GM12873 (cell line): ENCODE data around the gene WDR43.

Experiments
- TF ChIP-seq, protein P1 (sequence below): IDR thresholded peaks from 2 replicates; pipeline ENCODE4 v1.5.1; 2012; ENCODE audit warnings: low read depth, mild to moderate bottlenecking, moderate library complexity, low read length, control low read depth; ENCODE audit not compliant: insufficient read depth; ENCODE audit errors: missing control alignments

The WDR43 gene

DNA sequence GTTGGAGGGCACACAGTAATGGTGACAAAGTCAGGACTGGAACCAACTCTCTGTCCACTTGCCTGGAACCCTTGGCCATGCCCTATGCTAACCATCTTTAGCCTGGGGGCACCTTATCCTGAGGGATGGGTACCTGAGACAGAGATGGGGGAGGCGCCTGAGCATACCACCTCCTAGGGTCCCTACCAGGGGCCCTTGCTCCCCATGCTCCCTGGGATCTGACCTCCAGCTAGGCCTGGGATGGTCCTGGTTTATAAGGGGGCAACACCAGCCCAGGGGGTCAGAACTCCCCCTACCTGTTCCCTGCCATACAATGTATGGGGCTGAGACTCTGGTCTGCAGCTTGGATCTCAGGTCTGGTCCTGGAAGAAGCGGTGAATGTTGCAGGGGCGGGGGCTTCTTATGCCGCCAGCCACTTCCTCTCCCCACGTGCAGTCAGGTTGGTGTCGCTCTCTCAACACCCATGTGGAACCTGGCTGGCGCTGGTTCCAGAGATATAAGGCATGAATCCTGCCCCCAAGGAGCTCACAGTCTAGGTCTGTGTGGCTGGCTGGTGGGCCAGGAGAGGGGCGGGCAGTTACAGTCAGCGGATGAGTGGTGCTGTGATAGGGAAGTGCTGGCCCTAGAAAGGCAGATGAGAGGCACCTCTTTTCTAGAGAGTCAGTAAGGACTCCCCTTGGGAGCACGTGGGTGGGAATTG lies 82.9 kb downstream of the WDR43 start:
- TF ChIP-seq, protein P1, sequence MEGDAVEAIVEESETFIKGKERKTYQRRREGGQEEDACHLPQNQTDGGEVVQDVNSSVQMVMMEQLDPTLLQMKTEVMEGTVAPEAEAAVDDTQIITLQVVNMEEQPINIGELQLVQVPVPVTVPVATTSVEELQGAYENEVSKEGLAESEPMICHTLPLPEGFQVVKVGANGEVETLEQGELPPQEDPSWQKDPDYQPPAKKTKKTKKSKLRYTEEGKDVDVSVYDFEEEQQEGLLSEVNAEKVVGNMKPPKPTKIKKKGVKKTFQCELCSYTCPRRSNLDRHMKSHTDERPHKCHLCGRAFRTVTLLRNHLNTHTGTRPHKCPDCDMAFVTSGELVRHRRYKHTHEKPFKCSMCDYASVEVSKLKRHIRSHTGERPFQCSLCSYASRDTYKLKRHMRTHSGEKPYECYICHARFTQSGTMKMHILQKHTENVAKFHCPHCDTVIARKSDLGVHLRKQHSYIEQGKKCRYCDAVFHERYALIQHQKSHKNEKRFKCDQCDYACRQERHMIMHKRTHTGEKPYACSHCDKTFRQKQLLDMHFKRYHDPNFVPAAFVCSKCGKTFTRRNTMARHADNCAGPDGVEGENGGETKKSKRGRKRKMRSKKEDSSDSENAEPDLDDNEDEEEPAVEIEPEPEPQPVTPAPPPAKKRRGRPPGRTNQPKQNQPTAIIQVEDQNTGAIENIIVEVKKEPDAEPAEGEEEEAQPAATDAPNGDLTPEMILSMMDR = no peak

DNA sequence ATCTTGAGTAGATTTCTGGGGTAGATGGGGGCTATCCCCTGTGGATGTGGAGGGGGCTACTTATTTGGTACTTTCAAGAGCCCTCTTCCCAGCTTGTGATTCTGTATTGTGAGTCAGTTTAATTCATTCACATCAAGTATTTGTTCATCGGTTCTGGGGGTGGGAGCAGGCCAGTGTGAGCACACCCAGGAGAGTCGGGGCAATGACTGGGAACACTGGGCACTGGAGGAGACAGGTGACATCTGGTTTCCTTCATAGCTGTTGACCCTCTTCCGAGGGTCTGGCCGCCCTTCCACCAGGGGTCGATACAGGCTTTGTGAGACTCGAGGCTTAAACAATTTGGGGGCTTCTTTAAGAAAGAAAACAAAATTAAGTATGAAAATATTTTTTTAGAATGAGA lies 84.1 kb downstream of the WDR43 start:
- TF ChIP-seq, protein P1 = no peak

DNA sequence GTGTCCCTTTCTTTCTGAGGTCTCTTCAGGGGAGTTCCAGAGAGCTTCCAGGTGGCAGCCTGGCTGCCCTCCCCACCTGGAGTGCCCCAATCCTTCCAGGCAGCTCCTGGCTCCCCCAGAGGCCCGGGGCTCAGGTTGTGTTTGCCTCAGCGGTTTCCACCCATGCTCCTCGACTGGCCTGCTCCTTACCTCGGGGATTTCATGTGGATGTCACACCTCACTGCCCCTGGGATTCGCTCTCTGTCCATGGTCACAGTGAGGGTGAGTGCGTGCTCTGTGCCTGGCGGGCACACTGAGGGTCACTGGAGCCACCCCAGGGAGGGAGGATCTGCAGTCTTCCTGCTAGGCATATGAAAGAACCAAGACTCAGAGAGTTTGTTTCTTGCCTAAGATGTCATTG lies 84.6 kb downstream of the WDR43 start:
- TF ChIP-seq, protein P1 = no peak

DNA sequence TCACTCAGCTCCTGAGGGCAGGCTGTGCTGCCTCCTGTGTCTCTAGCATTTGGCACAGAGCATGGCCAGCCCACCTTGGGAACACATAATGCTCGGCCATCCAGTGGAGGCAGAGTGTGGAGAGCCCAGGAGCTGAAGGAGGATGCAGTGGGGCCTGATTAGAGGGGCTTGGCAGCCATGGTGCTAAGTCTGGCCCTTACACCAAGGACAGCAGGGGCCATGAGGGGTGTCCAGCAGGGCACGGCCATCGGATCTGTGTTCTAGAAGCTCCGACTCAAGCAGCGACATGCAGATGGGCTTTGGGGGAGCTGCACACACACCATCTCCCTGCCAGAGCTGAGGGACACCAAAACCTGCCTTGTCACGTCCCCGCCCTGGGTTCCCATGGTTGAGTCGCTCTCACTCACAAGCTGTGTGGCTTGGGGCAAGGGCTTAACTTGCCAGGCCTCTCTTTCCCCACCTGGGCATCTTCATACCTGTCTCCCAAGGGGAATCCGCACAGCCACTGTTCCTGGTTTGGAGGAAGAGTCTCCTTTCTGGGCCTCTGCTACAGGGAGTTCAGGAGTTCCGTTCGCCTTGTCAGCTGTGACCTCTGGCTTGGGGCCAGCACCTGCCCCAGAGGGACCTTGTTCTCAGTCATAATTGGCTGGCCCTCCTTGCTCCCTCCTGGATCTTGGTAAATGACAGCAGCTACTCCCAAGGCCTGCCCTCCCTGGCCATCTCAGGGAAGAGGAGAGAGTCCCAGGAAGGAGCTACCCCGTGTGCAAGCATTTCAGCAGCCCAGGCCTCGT lies 85.3 kb downstream of the WDR43 start:
- TF ChIP-seq, protein P1 = no peak

DNA sequence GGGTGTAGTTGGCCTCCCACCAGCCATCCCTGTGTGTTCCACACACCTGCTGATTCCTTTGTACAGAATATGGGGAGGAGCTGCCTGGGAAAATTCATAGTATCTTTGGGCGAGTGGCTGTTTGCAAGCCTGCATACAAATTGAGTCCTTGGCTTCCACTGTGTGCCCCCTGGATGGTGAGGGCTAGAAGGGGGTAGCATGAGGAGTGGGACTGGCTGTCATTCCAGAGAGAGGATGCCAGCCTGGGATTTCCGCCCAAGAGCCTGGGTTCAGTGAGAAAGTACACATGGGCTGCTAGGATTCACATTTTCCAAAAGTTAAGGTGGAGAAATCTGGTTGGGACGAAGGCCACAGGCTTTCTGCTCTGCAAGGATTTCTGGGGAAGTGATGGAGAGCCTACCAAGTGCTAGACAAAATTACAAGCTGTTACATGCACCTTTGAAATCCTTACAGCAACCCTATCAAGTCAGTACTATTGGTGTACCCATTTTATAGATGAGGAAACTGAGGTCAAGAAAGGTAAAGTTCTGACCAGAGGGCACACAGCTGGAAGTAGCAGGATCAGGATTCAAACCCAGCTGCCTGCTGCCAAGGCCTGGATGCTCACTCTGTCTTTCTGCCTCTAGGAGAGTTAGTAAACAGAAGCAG lies 86.0 kb downstream of the WDR43 start:
- TF ChIP-seq, protein P1 = no peak

DNA sequence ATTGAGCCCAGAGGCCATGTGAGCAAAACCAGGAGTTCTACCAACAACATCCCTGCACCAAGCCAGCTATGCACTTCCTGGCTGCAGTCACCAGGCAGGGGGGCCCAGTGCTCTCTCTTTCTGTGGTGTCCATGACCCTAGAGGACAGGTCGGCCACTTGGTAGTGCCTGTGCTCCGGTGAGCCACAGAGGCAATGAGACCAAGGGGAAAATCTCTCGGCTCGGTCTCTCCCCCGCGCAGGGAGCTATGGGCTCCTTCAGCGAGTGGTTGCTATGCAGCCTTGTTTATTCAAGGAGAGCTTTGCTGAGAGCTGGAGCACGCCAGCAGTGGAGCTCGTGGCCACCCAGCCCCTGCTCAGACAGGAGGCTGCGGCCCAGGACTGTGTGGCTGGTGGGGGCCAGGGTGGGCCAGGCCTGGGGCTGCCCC lies 86.6 kb downstream of the WDR43 start, which contains the start of gene TOGARAM2:
Gene TOGARAM2, plus strand, starts transcription at position 283 of the 426 bp plus-strand sequence. CDS start 13,537 bp downstream, outside the sequence.
- TF ChIP-seq, protein P1 = no peak

DNA sequence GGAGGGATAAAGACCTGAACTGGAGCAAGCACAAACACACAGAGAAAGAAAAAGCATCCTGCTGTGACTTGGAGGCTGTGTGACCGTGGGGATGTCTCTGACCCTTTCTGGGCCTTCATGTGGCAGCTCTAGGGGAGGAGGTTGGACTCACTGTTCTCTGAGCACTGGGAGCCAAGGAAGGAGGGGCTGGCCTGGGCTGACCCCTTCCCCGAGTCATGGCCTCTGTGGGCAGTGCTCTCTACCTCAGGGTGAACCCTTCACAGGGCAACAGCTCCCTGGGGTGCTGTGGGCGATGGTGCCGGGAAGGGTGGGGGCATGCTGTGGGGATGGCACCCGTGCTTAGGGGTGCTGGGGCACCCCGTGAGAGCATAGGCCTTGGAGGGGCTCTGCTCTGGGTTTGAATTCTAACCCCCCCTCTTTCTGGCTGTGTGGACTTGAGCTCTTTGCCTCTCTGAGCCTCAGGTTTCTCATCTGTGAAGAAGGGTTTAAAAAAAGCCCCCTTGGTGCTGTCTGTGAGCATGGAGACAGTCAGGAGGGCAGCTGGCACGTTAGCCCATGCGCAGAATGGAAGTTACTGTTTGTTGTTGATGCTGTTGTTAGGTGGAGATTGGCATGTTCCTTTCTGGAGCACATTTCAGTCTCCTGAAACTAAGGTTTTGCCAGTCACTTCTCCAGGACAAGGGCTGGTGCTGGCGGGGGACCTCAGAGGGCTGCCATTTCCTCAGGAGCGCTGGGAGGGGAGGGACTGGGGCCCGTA lies 87.3 kb downstream of the WDR43 start:
- TF ChIP-seq, protein P1 = no peak
